Lung (tissue), 12 donors: ENCODE data around the gene TUBD1. TPM values are rescaled to one million over a fixed set of nuclear protein-coding genes. Genes with fewer than 3 reads are reported as not detected.

Source experiments
- ATAC-seq: fragments of 200-7000 bp; cut with Tn5 transposase; one replicate; pipeline ENCODE4 v1.9.1; 2020; ENCODE audit warnings: moderate number of reproducible peaks; ENCODE audit not compliant: insufficient read depth, low FRiP score
- DNase-seq, 3 donors: peaks; one replicate each; pipeline ENCODE4 v3.0.0-alpha.2; 2013 to 2017
- H3K27ac ChIP-seq, 2 donors: one replicate each; pipeline ENCODE4 v1.5.1; 2013; ENCODE audit warnings: mild to moderate bottlenecking in 2 of 2, moderate library complexity in 2 of 2, control low read depth in 1 of 2, inconsistent platforms in 1 of 2, low read depth in 1 of 2, low read length in 1 of 2
- H3K27me3 ChIP-seq, 3 donors: one replicate each; pipeline ENCODE4 v1.5.1; 2013; ENCODE audit warnings: low read length in 2 of 3; ENCODE audit not compliant: control insufficient read depth in 3 of 3, insufficient read depth in 3 of 3
- H3K36me3 ChIP-seq, 4 donors: one replicate each; pipeline ENCODE4 v1.5.1; 2013; ENCODE audit warnings: low read length in 4 of 4, mild to moderate bottlenecking in 1 of 4, moderate library complexity in 1 of 4; ENCODE audit not compliant: control insufficient read depth in 4 of 4, insufficient read depth in 4 of 4
- H3K4me1 ChIP-seq, 5 donors: one replicate each; pipeline ENCODE4 v1.5.1; 2013; ENCODE audit warnings: low read length in 5 of 5, mild to moderate bottlenecking in 2 of 5, moderate library complexity in 1 of 5; ENCODE audit not compliant: control insufficient read depth in 5 of 5, insufficient read depth in 5 of 5
- H3K4me3 ChIP-seq: one replicate; pipeline ENCODE4 v1.5.1; 2013; ENCODE audit warnings: mild to moderate bottlenecking, control low read depth, moderate library complexity
- H3K9ac ChIP-seq, 2 donors: one replicate each; pipeline ENCODE4 v1.5.1; 2013; ENCODE audit warnings: low read length in 2 of 2, control low read depth in 1 of 2; ENCODE audit not compliant: insufficient read depth in 1 of 2
- H3K9me3 ChIP-seq, 4 donors: one replicate each; pipeline ENCODE4 v1.5.1; 2013; ENCODE audit warnings: low read length in 3 of 4, mild to moderate bottlenecking in 1 of 4, moderate library complexity in 1 of 4; ENCODE audit not compliant: control insufficient read depth in 4 of 4, insufficient read depth in 3 of 4
- WGBS, 2 donors: extraction: QIAGEN DNeasy Blood & Tissue Kit; methylation state at CpG; one replicate each; pipeline ENCODE4 v1.1.7; 2013; 5-methylcytosine and 5-hydroxymethylcytosine counted together
- polyA plus RNA-seq, 2 donors: library from polyadenylated mRNA; stranded (reverse); fragments of 200-250 nt; gene quantifications; one replicate each; pipeline ENCODE4 v1.2.1, GENCODE V29; 2013
- total RNA-seq, 2 donors: library from RNA; depleted of rRNA in 1 of 2; stranded (reverse); fragments of >200 nt in 1 of 2; gene quantifications; one replicate each; pipeline ENCODE4 v1.2.1, GENCODE V29; 2014 to 2021
- TF ChIP-seq, protein P1 (sequence below): IDR thresholded peaks from 2 replicates; pipeline ENCODE4 v1.5.1; 2012; ENCODE audit warnings: mild to moderate bottlenecking; ENCODE audit errors: control extremely low read depth, extremely low read depth
- donor health status: control.
- donor health status: control.
- donor health status: Bipolar disorder and iron deficiency.
- donor health status: healthy.
- donor health status: DM: yes; HTN: yes; CAD: no.

Gene TUBD1
- total and polyA plus RNA-seq, 4 donors, result 4.8 to 15.3 (median 5.4) TPM

DNA sequence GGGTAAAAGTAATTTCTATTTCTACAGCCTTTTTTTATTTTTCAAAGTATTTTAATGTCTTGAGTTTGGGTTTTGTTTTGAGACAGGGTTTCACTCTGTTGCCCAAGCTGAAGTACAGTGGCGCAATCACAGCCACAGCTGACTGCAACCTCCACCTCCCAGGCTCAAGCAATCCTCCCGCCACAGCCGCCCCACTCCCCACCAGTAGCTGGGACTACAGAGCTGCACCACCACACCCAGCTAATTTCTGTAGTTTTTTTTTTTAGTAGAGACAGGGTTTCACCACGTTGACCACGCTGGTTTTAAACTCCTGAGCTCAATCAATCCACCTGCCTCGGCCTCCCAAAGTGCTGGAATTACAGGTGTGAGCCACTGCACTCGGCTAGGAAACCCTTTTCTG, 44.0 kb downstream of the TUBD1 start:
- no peaks in the 10 kb centered on the region for H3K27me3 ChIP-seq
- no peaks in the 10 kb centered on the region for H3K36me3 ChIP-seq
- ATAC-seq, result no peak
- H3K4me3 ChIP-seq, result no peak overlapping the region
- H3K27ac ChIP-seq, result peak overlapping the region in 1 of 2 donors; percentile 73
- TF ChIP-seq, protein P1, sequence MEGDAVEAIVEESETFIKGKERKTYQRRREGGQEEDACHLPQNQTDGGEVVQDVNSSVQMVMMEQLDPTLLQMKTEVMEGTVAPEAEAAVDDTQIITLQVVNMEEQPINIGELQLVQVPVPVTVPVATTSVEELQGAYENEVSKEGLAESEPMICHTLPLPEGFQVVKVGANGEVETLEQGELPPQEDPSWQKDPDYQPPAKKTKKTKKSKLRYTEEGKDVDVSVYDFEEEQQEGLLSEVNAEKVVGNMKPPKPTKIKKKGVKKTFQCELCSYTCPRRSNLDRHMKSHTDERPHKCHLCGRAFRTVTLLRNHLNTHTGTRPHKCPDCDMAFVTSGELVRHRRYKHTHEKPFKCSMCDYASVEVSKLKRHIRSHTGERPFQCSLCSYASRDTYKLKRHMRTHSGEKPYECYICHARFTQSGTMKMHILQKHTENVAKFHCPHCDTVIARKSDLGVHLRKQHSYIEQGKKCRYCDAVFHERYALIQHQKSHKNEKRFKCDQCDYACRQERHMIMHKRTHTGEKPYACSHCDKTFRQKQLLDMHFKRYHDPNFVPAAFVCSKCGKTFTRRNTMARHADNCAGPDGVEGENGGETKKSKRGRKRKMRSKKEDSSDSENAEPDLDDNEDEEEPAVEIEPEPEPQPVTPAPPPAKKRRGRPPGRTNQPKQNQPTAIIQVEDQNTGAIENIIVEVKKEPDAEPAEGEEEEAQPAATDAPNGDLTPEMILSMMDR, result no peak
- 17 to 45% methylated on average over 7 of the region's 7 CpGs for WGBS, 2 donors
- no peak for DNase-seq
- no peak overlapping the region for H3K9ac ChIP-seq
- H3K4me1 ChIP-seq, result peaks cover 4 to 40% (median 21%) of the 10 kb centered on the region in 5 donors
- H3K9me3 ChIP-seq, result no peaks in the 10 kb centered on the region

DNA sequence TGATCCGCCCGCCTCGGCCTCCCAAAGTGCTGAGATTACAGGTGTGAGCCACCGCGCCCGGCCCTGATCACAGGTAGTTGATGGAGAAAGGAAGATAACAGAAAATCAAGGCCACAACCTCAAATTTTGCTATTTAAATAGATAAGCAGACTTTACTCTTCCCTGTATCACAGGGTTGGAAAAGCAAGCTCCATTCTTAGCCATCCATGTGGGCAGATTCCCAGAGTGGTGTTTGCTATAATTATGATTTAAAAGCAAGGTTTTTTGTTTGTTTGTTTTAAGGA, 44.4 kb downstream of the TUBD1 start:
- no peaks in the 10 kb centered on the region for H3K27me3 ChIP-seq
- WGBS, 2 donors, result 93 to 95% methylated on average over 6 of the region's 6 CpGs
- no peaks in the 10 kb centered on the region for H3K9me3 ChIP-seq
- H3K4me1 ChIP-seq, result peaks cover 4 to 40% (median 21%) of the 10 kb centered on the region in 5 donors
- no peaks in the 10 kb centered on the region for H3K36me3 ChIP-seq
- ATAC-seq (no peak), DNase-seq (no peak)
- peak overlapping the region in 1 of 2 donors; percentile 73 for H3K27ac ChIP-seq
- no peak overlapping the region for H3K4me3 ChIP-seq
- TF ChIP-seq, protein P1, result no peak
- H3K9ac ChIP-seq, result no peak overlapping the region

DNA sequence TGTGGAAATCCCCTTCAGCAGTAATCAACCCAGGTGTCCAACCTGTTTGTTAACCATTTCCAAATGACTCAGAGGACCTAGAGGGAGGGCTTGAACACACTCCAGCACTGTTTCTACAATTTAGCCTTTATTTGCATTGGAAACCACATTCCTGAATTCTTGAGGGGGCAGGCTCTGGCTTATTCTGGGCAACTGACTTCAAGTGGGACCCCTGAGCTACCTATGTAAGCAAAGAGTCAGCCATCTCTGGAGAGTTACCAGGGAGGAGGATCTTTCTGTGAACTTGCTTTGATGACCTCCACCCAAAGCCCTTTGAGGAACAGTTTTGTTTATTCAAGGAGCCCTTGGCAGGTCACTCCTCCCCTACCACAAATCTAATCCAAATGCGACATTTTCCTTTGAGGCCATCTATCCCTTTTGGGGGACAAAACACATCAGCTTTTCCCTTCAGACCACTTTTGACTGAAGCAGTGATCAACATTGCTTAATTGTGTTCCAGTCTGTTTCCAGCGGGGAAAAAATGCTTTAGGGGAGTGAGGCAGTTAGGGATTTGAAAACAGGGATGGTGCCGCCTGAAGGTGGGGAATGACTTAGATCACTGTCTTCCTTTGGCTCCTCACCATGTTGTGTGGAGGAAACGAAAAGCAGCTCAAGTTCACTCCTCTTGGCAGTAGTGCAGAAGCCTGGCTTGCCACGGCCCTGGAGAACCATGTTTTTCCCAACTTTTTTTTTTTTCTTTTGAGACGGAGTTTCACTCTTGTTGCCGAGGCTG, 46.2 kb downstream of the TUBD1 start:
- Histone ChIP-seq H3K27ac (peak overlapping the region; percentile 64 to 97), H3K4me1 (peaks cover 1 to 32% (median 12%) of the 10 kb centered on the region in 5 donors), H3K36me3 (peaks cover 0 to 3% (median 0%) of the 10 kb centered on the region in 4 donors), H3K9me3 (no peaks in the 10 kb centered on the region), H3K9ac (peak overlapping the region; percentile 8 to 77), H3K4me3 (no peak overlapping the region), H3K27me3 (no peaks in the 10 kb centered on the region)
- TF ChIP-seq, protein P1, result no peak
- ATAC-seq (peak; percentile 13), DNase-seq (peak; percentile 73 to 84 (median 80))
- WGBS, 2 donors, result 31 to 55% methylated on average over 7 of the region's 7 CpGs
